ENCODE results near the gene CANT1. TPM values are rescaled to one million over a fixed set of nuclear protein-coding genes. Genes with fewer than 3 reads are reported as not detected.

CANT1 gene
- 55.3 TPM for polyA plus RNA-seq (2013, experiment 1 of 2; ENCODE audit: insufficient read length)
- 53.1 TPM for polyA plus RNA-seq (2013, experiment 2 of 2; ENCODE audit: insufficient read length)

DNA sequence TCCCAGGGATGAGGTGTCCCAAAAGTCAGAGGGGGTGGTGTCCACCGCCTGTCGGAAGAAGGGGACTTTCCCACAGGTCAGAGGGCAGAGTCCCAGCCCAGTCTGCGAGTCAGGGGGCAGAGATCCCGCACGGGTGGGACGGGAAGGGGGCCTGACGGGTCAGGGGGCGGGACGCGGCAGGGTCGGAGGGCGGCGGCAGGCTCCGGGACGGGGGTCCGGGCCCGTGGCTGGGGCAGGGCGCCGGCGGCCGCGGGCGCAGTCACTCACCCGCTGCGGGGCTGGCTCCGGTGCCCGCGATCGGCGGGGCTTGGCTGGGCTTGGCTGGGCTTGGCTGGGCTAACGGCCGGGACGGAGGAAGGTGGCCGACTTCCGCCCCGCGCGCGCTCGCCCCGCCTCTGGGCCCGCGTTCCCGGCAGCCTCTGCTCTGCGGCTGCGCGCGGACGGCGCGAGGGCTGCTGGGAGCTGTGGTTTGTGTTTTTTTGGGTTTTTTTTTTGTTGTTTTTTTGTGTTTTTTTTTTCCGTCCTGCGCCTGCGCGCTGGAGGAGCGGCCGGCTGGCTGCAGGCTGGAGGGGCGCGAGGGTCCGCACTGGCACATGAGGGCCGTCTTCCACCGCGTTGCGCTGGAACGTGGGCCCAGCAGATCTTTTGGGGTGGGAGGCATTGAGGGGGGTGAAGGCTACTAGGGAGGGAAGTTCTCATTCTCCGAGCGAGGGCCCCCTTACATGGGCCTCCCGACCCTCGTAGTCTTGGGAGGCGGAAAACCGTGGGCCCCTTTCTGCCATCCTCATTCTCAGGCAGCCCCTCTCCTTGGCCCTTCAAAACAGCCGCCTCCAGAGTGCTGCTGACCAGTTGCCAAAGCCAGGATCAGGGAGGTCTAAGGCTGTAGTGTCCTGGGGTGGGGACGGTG lies at the start of gene CANT1:
Gene CANT1, minus strand, starts transcription at position 368 of the 907 bp plus-strand sequence. CDS start 12,142 bp downstream, outside the sequence.
- peak; percentile 86 for DNase-seq

DNA sequence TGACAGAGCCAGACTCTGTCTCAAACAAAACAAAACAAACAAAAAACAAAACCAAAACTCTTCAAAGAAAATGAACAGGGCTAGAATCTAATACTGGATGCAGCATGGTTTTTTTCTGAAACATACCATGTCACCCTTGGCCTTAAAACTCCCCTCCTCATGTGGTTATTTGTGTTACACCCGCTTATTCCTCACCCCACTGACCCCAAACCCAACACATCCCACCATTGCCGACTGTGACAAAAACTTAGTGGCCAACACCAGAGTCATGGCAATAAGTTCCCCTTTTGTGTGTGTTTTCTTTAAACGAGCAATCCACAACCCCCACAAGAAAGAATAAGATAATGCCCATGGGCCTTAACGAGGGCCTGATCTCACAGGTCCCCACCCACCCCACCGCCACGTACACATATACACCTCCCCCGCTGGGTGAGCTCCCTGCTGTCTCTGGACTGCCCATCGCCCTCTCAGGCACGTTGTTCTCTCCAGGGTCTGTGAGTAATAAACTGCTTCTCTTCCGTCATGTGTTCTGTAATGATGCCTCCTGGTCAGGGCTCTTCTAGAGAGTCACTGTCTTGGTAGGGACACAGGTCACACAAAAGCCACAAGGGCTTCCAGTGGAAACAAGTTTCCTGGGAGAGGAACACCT lies 48.3 kb upstream of the CANT1 start:
- DNase-seq, result no peak

DNA sequence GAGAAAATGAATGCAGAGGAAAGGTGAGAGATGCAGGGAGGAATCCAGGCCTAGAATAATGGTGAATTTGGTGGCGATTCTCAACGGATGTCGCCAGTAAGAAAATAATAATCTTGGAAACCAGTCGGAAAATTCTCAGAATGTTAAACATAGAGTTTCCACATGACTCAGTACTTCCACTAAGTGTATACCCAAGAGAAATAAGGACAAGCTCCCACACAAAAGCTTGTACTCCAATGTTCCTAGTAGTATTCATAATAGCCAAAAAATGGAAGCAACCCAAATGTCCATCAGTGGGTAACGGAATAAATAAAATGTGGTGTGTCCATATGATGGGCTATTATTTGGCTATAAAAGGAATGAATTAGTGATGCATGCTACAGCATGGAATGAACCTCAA lies 45.6 kb upstream of the CANT1 start:
- no peak for DNase-seq

DNA sequence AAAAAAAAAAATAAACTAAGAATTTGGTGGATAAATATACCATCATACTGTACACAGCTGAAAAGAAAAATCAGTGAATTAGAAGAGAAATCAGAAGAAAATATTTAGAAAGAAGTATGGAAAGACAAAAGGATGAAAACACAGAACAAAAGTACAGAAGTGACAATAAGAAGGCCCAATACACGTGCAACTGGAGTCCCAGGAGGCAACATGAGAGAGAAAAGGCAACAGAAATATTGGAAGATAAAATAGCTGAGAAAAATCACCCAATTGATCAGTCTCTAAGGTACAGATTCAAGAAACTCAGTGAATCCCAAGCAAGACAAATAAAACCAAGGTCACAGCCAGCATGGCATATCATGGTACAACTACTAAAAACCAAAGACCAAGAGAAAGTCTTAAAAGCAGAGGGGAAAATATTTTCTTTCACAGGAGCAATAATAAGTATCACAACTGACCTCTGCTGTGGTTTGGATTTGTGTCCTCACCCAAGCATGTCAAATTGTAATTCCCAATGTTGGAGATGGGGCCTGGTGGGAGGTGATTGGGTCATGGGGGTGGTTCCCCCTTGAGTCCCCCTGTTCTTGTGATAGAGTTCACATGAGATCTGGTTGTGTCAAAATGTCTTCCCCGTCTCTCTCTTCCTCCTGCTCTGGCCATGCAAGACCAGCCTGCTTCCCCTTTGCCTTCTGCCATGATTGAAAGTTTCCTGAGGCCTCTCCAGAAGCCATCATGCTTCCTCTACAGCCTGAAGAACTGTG lies 44.8 kb upstream of the CANT1 start:
- DNase-seq, result no peak

DNA sequence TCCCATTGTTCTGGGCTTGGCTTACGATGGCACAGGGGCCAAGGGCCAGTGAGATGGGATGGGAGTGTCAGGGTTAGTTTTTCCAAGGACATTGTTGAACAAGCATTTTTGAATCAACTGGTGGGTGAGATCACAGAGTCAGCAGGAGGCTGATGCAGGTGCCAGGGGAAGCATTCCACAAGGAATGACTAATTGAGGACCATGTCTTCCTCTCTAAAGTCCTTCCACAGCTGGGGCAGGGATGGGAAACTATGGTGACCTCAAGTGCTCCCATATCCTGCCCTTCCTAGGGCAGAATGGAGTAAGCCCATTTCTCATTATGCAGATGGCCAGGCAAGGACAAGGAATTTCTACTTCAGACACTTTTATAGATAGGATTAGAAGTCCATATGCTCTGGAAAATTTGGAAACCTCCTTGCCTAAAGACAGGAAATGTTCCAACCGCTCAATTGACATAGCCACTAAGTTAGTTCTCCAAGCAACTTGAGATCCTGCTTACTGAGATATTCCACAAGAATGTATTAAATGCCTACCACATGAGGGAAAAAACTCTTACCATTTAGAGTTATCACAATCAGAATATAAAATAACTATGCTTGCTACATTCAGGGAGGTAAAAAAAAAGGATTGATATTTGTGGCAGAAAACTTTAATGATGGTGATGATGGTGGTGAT lies 43.8 kb upstream of the CANT1 start:
- no peak for DNase-seq

DNA sequence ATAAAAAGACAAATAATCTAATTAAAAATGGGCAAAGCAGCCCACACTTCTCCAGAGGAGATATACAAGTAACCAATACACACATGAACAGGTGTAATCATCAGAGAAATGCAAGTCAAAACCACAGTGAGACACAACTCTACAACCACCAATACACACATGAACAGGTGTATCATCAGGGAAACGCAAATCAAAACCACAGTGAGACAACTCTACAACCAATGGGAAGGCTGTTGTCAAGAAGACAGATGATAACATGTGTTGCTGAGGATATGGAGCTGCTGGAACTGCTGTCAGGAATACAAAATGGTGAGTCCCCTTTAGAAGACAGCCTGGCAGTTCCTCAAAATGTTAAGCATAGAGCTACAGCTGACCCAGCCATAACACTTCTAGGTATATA lies 42.6 kb upstream of the CANT1 start:
- no peak for DNase-seq

DNA sequence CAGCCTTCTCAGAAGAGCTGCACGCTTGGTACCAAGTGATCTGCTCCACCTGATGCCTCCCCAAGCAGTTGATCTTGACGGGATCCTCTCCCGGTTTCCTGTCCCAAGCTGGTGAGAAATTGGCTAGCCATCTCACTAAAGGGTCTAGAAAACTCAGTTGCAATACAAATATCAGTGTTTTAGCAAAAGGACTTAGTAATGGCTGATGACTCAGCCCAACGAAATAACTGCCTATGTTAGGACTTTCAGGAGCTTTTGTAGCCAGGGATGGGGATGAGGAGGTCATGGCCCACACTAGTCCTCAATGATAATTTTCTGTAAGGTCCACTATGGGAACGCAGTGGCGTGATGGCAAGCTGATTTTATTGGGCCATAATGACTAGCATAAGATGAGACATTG lies 41.7 kb upstream of the CANT1 start:
- no peak for DNase-seq

DNA sequence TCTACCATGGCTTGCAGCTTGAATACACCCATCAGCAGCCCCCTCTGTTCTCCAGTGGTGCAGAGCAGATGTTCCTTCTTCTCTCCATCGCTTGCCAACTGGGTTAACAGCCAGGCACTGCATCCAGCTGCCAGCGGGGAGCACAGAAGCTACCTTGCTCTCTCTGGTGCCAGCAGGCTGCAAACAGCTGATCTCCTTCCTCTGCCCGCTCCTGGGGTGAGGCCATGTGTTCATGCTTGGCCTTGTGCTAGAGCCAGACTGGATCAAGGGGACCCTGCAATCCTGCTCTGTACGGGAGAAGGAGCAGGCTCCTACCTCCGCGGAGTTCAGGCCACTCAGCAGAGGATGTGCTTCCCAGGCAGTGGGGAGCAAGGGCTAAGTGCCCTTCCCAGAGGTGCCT lies 41.0 kb upstream of the CANT1 start:
- DNase-seq, result no peak

DNA sequence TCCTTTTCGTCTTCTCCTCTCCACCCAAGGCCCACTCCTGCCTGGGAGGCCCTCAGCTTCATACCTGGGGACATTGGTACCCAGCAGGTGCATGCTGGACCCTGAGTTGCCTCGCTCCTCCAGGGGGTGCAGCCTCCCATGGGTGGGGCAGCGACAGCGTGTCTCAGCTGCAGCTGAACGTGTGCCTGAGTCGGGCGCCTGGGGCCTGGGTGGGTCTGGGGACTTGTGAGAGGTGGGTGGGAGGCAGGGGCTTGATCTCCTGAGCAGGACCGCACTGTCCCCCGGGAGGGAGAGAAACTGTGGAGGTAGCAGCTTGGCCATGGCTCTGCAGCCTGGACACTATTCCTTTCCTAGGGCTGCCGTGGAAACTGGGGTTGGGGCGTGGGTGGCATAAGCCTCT lies 40.3 kb upstream of the CANT1 start:
- no peak for DNase-seq

DNA sequence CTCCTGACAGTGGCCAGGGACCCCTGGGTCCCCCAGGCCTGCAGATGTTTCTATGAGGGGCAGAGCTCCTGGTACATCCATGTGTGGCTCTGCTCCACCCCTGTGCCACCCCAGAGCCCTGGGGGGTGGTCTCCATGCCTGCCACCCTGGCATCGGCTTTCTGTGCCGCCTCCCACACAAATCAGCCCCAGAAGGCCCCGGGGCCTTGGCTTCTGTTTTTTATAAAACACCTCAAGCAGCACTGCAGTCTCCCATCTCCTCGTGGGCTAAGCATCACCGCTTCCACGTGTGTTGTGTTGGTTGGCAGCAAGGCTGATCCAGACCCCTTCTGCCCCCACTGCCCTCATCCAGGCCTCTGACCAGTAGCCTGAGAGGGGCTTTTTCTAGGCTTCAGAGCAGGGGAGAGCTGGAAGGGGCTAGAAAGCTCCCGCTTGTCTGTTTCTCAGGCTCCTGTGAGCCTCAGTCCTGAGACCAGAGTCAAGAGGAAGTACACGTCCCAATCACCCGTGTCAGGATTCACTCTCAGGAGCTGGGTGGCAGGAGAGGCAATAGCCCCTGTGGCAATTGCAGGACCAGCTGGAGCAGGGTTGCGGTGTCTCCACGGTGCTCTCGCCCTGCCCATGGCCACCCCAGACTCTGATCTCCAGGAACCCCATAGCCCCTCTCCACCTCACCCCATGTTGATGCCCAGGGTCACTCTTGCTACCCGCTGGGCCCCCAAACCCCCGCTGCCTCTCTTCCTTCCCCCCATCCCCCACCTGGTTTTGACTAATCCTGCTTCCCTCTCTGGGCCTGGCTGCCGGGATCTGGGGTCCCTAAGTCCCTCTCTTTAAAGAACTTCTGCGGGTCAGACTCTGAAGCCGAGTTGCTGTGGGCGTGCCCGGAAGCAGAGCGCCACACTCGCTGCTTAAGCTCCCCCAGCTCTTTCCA lies 39.5 kb upstream of the CANT1 start:
- no peak for DNase-seq

DNA sequence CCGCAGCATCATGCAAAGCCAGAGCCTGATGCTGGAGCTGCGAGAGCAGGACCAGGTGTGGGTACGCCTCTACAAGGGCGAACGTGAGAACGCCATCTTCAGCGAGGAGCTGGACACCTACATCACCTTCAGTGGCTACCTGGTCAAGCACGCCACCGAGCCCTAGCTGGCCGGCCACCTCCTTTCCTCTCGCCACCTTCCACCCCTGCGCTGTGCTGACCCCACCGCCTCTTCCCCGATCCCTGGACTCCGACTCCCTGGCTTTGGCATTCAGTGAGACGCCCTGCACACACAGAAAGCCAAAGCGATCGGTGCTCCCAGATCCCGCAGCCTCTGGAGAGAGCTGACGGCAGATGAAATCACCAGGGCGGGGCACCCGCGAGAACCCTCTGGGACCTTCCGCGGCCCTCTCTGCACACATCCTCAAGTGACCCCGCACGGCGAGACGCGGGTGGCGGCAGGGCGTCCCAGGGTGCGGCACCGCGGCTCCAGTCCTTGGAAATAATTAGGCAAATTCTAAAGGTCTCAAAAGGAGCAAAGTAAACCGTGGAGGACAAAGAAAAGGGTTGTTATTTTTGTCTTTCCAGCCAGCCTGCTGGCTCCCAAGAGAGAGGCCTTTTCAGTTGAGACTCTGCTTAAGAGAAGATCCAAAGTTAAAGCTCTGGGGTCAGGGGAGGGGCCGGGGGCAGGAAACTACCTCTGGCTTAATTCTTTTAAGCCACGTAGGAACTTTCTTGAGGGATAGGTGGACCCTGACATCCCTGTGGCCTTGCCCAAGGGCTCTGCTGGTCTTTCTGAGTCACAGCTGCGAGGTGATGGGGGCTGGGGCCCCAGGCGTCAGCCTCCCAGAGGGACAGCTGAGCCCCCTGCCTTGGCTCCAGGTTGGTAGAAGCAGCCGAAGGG lies 38.6 kb upstream of the CANT1 start:
- DNase-seq, result no peak

DNA sequence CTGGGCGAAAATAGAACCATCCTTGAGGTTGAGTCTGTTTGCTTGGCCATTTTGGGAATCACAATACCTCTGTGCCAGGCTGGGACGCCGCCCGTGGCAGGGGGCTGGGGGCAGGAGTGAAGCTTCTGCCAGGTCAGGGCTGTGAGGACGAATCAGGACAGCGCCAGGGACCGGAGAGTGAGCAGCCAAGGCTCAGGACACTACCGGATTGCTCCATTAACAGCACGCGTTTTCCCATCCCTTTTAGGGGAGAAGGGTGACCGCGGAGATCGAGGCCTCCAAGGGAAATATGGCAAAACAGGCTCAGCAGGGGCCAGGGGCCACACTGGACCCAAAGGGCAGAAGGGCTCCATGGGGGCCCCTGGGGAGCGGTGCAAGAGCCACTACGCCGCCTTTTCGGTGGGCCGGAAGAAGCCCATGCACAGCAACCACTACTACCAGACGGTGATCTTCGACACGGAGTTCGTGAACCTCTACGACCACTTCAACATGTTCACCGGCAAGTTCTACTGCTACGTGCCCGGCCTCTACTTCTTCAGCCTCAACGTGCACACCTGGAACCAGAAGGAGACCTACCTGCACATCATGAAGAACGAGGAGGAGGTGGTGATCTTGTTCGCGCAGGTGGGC lies 37.8 kb upstream of the CANT1 start:
- no peak for DNase-seq

DNA sequence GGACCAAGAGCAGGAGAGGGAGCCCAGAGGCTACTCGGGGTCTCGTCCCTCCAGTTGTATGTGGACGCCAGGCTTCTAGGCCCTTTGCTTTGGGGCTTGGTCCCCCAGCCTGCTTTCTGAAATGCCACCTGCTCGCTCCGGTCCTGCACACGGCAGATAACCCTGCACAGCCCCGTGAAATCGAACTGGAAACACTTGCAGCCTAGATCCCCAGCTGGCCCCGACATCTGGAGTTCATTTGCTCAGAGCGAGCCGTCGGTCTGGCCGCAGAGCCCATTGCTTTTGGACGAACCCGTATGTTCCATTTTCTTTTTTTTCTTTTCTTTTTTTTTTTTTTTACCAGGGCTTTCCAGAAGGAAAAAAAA lies 37.3 kb upstream of the CANT1 start:
- DNase-seq, result no peak

DNA sequence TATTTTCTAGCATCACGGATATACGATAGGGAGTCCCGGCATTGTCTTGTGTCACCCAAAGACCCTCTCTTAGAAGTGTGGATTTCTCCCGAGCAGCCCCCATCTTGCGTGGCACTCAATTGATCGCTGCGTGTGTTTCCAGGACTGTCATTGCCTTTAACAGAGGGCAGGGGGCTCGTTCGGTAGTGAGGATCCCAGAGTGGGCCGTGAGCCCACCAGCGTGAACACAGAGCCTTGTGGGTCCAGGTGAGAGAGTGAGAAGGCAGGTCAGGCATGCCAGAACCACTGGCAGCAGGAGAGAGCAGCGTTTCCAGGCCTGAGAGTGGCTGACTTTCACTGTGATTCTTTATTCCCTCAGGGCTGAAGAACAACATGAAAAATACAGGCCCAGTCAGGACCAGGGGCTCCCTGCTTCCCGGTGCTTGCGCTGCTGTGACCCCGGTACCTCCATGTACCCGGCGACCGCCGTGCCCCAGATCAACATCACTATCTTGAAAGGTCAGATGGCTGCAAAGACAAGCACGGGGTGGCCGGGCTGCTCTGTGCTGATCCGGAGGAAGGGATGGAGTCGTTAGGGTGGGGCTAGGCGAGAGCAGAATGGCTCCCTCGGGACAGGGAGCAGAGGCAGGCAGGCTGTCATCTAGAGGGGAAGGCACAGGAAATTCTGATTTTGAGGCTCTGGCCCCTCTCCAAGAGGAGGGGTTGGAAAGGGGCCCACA lies 36.8 kb upstream of the CANT1 start:
- DNase-seq, result no peak

DNA sequence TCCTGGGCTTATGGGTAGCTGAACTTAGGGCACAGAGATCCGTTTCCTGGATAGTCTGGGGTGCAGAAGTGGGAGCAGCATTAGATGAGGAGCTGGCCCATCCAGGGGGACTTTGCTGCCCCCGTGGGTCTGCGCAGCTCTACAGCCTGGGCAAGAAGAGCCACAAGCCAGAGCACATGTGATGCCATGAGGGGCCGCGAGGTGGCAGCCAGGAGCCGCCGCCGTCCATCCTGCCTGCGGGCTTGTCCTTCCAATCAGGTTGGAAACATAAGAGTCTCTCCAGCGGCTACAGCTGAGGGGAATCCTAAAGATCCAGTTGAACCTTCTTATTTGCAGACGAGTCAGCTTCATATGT lies 36.3 kb upstream of the CANT1 start:
- peak; percentile 57 for DNase-seq

DNA sequence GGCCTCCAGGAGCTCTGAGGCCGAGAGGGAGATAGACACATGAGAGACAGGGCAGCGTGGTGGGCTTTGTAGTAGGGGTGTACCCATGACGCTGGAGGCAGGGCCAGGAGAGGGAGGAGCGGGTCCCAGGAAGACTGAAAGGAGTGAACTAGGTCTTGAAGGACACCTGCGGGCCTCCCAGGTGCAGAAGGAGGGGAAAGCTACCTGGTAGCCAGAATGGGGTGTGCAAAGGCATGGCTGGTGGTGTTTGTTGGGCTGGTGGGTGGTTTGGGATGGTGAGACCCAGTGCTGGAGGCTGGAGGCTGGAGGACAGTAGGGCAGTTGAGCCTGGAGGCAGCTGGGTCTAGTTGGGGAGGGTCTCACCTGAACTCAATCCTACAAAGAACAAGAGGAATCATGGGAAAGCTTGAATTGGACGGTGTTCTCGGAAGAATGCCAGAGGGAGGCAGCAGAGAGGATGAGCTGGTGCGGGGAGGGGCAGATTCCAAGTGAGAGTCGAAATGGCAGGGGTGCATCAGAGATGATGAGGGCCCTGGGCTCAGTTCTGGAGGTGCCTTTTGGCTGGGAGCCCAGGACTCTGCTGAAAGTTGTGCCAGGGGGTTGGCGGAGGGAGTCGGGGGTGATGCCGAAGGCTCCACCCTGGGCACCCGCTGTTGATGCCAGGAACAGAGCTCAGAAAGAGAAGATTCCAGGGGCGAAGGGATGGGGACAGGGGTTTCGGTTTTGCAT lies 35.6 kb upstream of the CANT1 start:
- DNase-seq, result no peak

DNA sequence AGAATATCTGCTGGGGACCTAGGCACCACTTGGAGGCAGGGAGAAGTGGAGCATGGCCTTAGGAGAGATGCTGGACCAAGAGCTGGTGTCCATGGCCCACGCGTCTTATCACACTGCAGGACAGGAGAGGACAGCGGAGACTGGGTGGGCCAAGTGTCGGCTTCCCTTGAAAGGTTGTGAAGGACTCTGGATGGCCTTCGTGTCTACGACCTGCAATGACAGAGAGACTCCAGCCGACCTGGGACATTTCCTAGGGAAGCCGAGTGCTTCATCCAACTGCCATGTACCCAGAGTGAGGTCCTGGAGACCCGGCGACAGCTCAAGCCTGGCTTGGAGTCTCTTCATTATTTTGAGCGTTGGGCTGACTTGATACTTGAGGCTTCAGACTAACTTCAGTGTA lies 34.9 kb upstream of the CANT1 start:
- DNase-seq, result no peak

DNA sequence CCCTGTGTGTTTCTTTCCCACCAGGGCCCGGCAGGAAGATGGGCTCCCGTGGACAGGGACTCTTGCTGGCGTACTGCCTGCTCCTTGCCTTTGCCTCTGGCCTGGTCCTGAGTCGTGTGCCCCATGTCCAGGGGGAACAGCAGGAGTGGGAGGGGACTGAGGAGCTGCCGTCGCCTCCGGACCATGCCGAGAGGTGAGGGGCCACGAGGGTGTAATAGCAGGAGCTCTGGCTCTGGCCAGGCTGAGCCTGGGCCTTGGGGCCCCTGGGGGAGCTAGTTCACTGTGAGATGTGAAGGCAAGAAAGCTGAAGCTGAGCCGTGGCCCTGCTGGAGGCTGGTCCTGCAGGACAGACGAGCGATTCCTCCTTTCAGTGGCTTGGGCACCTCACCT lies 34.4 kb upstream of the CANT1 start:
- no peak for DNase-seq

Measured in fibroblast of skin of abdomen (primary cell).